ENCODE data around the gene OR52H1.

OR52H1 gene

GRCh38 chr11:5577101-5577500, 28.8 kb upstream of the OR52H1 start:
- no peak overlapping the region for H3K4me3 ChIP-seq (ENCODE audit: low read depth in 1 of 5, low read length in 5 of 5)
- no peak overlapping the region for H3K27ac ChIP-seq (ENCODE audit: low read depth, low read length)
- H3K27me3 ChIP-seq (ENCODE audit: control insufficient read depth in 5 of 5, insufficient read depth in 4 of 5, low read length in 5 of 5), result no peaks in the 10 kb centered on the region
- no peaks in the 10 kb centered on the region for H3K36me3 ChIP-seq (ENCODE audit: control insufficient read depth in 5 of 5, insufficient read depth in 5 of 5, low read length in 5 of 5)
- H3K9ac ChIP-seq (ENCODE audit: low read length in 5 of 5), result no peak overlapping the region
- no peaks in the 10 kb centered on the region for H3K4me1 ChIP-seq (ENCODE audit: control insufficient read depth in 5 of 5, insufficient read depth in 5 of 5, low read length in 5 of 5)
- no peaks in the 10 kb centered on the region for H3K9me3 ChIP-seq (ENCODE audit: control insufficient read depth in 5 of 5, low read length in 5 of 5)

- H3K9me3 ChIP-seq (ENCODE audit: control insufficient read depth in 5 of 5, low read length in 5 of 5), result no peaks in the 10 kb centered on the region
- H3K27ac ChIP-seq (ENCODE audit: low read depth, low read length), result no peak overlapping the region
- no peaks in the 10 kb centered on the region for H3K27me3 ChIP-seq (ENCODE audit: control insufficient read depth in 5 of 5, insufficient read depth in 4 of 5, low read length in 5 of 5)
- no peak overlapping the region for H3K4me3 ChIP-seq (ENCODE audit: low read depth in 1 of 5, low read length in 5 of 5)
- no peak overlapping the region for H3K9ac ChIP-seq (ENCODE audit: low read length in 5 of 5)
- no peaks in the 10 kb centered on the region for H3K4me1 ChIP-seq (ENCODE audit: control insufficient read depth in 5 of 5, insufficient read depth in 5 of 5, low read length in 5 of 5)
- no peaks in the 10 kb centered on the region for H3K36me3 ChIP-seq (ENCODE audit: control insufficient read depth in 5 of 5, insufficient read depth in 5 of 5, low read length in 5 of 5)
These were observed 26.8 kb upstream of the OR52H1 start for GRCh38 chr11:5575152-5575551.

GRCh38 chr11:5574654-5575053, 26.3 kb upstream of the OR52H1 start:
- Histone ChIP-seq H3K9me3 (ENCODE audit: control insufficient read depth in 5 of 5, low read length in 5 of 5) (no peaks in the 10 kb centered on the region), H3K9ac (ENCODE audit: low read length in 5 of 5) (no peak overlapping the region), H3K27me3 (ENCODE audit: control insufficient read depth in 5 of 5, insufficient read depth in 4 of 5, low read length in 5 of 5) (no peaks in the 10 kb centered on the region), H3K4me1 (ENCODE audit: control insufficient read depth in 5 of 5, insufficient read depth in 5 of 5, low read length in 5 of 5) (no peaks in the 10 kb centered on the region), H3K36me3 (ENCODE audit: control insufficient read depth in 5 of 5, insufficient read depth in 5 of 5, low read length in 5 of 5) (no peaks in the 10 kb centered on the region), H3K27ac (ENCODE audit: low read depth, low read length) (no peak overlapping the region), H3K4me3 (ENCODE audit: low read depth in 1 of 5, low read length in 5 of 5) (no peak overlapping the region)

GRCh38 chr11:5564259-5565019, 16.1 kb upstream of the OR52H1 start:
- Histone ChIP-seq H3K9ac (ENCODE audit: low read length in 5 of 5) (no peak overlapping the region), H3K36me3 (ENCODE audit: control insufficient read depth in 5 of 5, insufficient read depth in 5 of 5, low read length in 5 of 5) (no peaks in the 10 kb centered on the region), H3K4me3 (ENCODE audit: low read depth in 1 of 5, low read length in 5 of 5) (no peak overlapping the region), H3K4me1 (ENCODE audit: control insufficient read depth in 5 of 5, insufficient read depth in 5 of 5, low read length in 5 of 5) (no peaks in the 10 kb centered on the region), H3K9me3 (ENCODE audit: control insufficient read depth in 5 of 5, low read length in 5 of 5) (no peaks in the 10 kb centered on the region), H3K27ac (ENCODE audit: low read depth, low read length) (no peak overlapping the region), H3K27me3 (ENCODE audit: control insufficient read depth in 5 of 5, insufficient read depth in 4 of 5, low read length in 5 of 5) (no peaks in the 10 kb centered on the region)

- H3K4me3 ChIP-seq (ENCODE audit: low read depth in 1 of 5, low read length in 5 of 5), result no peak overlapping the region
- no peak overlapping the region for H3K9ac ChIP-seq (ENCODE audit: low read length in 5 of 5)
- H3K36me3 ChIP-seq (ENCODE audit: control insufficient read depth in 5 of 5, insufficient read depth in 5 of 5, low read length in 5 of 5), result no peaks in the 10 kb centered on the region
- H3K27me3 ChIP-seq (ENCODE audit: control insufficient read depth in 5 of 5, insufficient read depth in 4 of 5, low read length in 5 of 5), result no peaks in the 10 kb centered on the region
- no peak overlapping the region for H3K27ac ChIP-seq (ENCODE audit: low read depth, low read length)
- H3K4me1 ChIP-seq (ENCODE audit: control insufficient read depth in 5 of 5, insufficient read depth in 5 of 5, low read length in 5 of 5), result peaks cover 0 to 6% (median 0%) of the 10 kb centered on the region in 5 donors
- no peaks in the 10 kb centered on the region for H3K9me3 ChIP-seq (ENCODE audit: control insufficient read depth in 5 of 5, low read length in 5 of 5)
These were observed 9.4 kb upstream of the OR52H1 start for GRCh38 chr11:5557751-5558150.

- Histone ChIP-seq H3K4me3 (ENCODE audit: low read depth in 1 of 5, low read length in 5 of 5) (no peak overlapping the region), H3K9ac (ENCODE audit: low read length in 5 of 5) (no peak overlapping the region), H3K4me1 (ENCODE audit: control insufficient read depth in 5 of 5, insufficient read depth in 5 of 5, low read length in 5 of 5) (peaks cover 0 to 6% (median 0%) of the 10 kb centered on the region in 5 donors), H3K9me3 (ENCODE audit: control insufficient read depth in 5 of 5, low read length in 5 of 5) (no peaks in the 10 kb centered on the region), H3K27me3 (ENCODE audit: control insufficient read depth in 5 of 5, insufficient read depth in 4 of 5, low read length in 5 of 5) (no peaks in the 10 kb centered on the region), H3K36me3 (ENCODE audit: control insufficient read depth in 5 of 5, insufficient read depth in 5 of 5, low read length in 5 of 5) (no peaks in the 10 kb centered on the region), H3K27ac (ENCODE audit: low read depth, low read length) (no peak overlapping the region)
These were observed 8.4 kb upstream of the OR52H1 start for GRCh38 chr11:5556596-5557188.

GRCh38 chr11:5553343-5553742, 5.0 kb upstream of the OR52H1 start:
- Histone ChIP-seq H3K27me3 (ENCODE audit: control insufficient read depth in 5 of 5, insufficient read depth in 4 of 5, low read length in 5 of 5) (no peaks in the 10 kb centered on the region), H3K36me3 (ENCODE audit: control insufficient read depth in 5 of 5, insufficient read depth in 5 of 5, low read length in 5 of 5) (no peaks in the 10 kb centered on the region), H3K4me3 (ENCODE audit: low read depth in 1 of 5, low read length in 5 of 5) (no peak overlapping the region), H3K9ac (ENCODE audit: low read length in 5 of 5) (no peak overlapping the region), H3K9me3 (ENCODE audit: control insufficient read depth in 5 of 5, low read length in 5 of 5) (no peaks in the 10 kb centered on the region), H3K27ac (ENCODE audit: low read depth, low read length) (no peak overlapping the region), H3K4me1 (ENCODE audit: control insufficient read depth in 5 of 5, insufficient read depth in 5 of 5, low read length in 5 of 5) (peaks cover 0 to 6% (median 0%) of the 10 kb centered on the region in 5 donors)

- no peaks in the 10 kb centered on the region for H3K27me3 ChIP-seq (ENCODE audit: control insufficient read depth in 5 of 5, insufficient read depth in 4 of 5, low read length in 5 of 5)
These were observed 2.2 kb upstream of the OR52H1 start for GRCh38 chr11:5550440-5551095.

GRCh38 chr11:5547982-5548381, 358 bp downstream of the OR52H1 start:
- no peak overlapping the region for H3K4me3 ChIP-seq (ENCODE audit: low read depth in 1 of 5, low read length in 5 of 5)
- no peaks in the 10 kb centered on the region for H3K27me3 ChIP-seq (ENCODE audit: control insufficient read depth in 5 of 5, insufficient read depth in 4 of 5, low read length in 5 of 5)
- H3K9ac ChIP-seq (ENCODE audit: low read length in 5 of 5), result no peak overlapping the region
- no peaks in the 10 kb centered on the region for H3K36me3 ChIP-seq (ENCODE audit: control insufficient read depth in 5 of 5, insufficient read depth in 5 of 5, low read length in 5 of 5)
- no peaks in the 10 kb centered on the region for H3K4me1 ChIP-seq (ENCODE audit: control insufficient read depth in 5 of 5, insufficient read depth in 5 of 5, low read length in 5 of 5)
- H3K27ac ChIP-seq (ENCODE audit: low read depth, low read length), result no peak overlapping the region
- no peaks in the 10 kb centered on the region for H3K9me3 ChIP-seq (ENCODE audit: control insufficient read depth in 5 of 5, low read length in 5 of 5)

More at GRCh38 chr11:5550440-5551095, 2.2 kb upstream of the OR52H1 start:
- H3K27ac ChIP-seq (ENCODE audit: low read depth, low read length), result no peak overlapping the region
- H3K9me3 ChIP-seq (ENCODE audit: control insufficient read depth in 5 of 5, low read length in 5 of 5), result no peaks in the 10 kb centered on the region
- no peaks in the 10 kb centered on the region for H3K4me1 ChIP-seq (ENCODE audit: control insufficient read depth in 5 of 5, insufficient read depth in 5 of 5, low read length in 5 of 5)
- no peak overlapping the region for H3K9ac ChIP-seq (ENCODE audit: low read length in 5 of 5)
- no peak overlapping the region for H3K4me3 ChIP-seq (ENCODE audit: low read depth in 1 of 5, low read length in 5 of 5)
- H3K36me3 ChIP-seq (ENCODE audit: control insufficient read depth in 5 of 5, insufficient read depth in 5 of 5, low read length in 5 of 5), result no peaks in the 10 kb centered on the region

- Histone ChIP-seq H3K9me3 (ENCODE audit: control insufficient read depth in 5 of 5, low read length in 5 of 5) (no peaks in the 10 kb centered on the region), H3K9ac (ENCODE audit: low read length in 5 of 5) (no peak overlapping the region), H3K27ac (ENCODE audit: low read depth, low read length) (no peak overlapping the region), H3K4me1 (ENCODE audit: control insufficient read depth in 5 of 5, insufficient read depth in 5 of 5, low read length in 5 of 5) (no peaks in the 10 kb centered on the region), H3K27me3 (ENCODE audit: control insufficient read depth in 5 of 5, insufficient read depth in 4 of 5, low read length in 5 of 5) (no peaks in the 10 kb centered on the region), H3K4me3 (ENCODE audit: low read depth in 1 of 5, low read length in 5 of 5) (no peak overlapping the region), H3K36me3 (ENCODE audit: control insufficient read depth in 5 of 5, insufficient read depth in 5 of 5, low read length in 5 of 5) (no peaks in the 10 kb centered on the region)
These were observed 1.9 kb downstream of the OR52H1 start for GRCh38 chr11:5546457-5546856.
